NK-92 treated with Interleukin-12 subunit alpha and Interleukin-12 subunit beta, amount 100 ng/mL, for 24 hours (cell line): ENCODE measurements around the gene PEAK1.
"Not testable (repeated sequence)": the region's sequence is repeated elsewhere in the genome, so short reads cannot be mapped to it uniquely, and the experiment has no call there.

Source experiments
- DNase-seq: peaks from one replicate; lab custom pipeline; 2025; lab: John Stamatoyannopoulos, UW

The PEAK1 gene

GRCh38 chr15:77178411-77178810 is 241.5 kb downstream of the PEAK1 start:
- no peak for DNase-seq

- not testable (repeated sequence) for DNase-seq
Observed at GRCh38 chr15:77176148-77176547, 243.8 kb downstream of the PEAK1 start.

GRCh38 chr15:77173487-77173886 is 246.4 kb downstream of the PEAK1 start:
- DNase-seq = no peak

GRCh38 chr15:77171221-77171967 is 248.5 kb downstream of the PEAK1 start:
- DNase-seq = no peak

GRCh38 chr15:77168616-77169015 is 251.3 kb downstream of the PEAK1 start:
- no peak for DNase-seq

- DNase-seq = no peak
Observed at GRCh38 chr15:77168141-77168540, 251.8 kb downstream of the PEAK1 start.

GRCh38 chr15:77167406-77167805 is 252.5 kb downstream of the PEAK1 start:
- no peak for DNase-seq

- no peak for DNase-seq
Observed at GRCh38 chr15:77163781-77164384, 256.0 kb downstream of the PEAK1 start.

GRCh38 chr15:77162872-77163633 is 256.9 kb downstream of the PEAK1 start:
- no peak for DNase-seq

- no peak for DNase-seq
Observed at GRCh38 chr15:77160562-77161478, 259.1 kb downstream of the PEAK1 start.

- not testable (repeated sequence) for DNase-seq
Observed at GRCh38 chr15:77156000-77156399, 263.9 kb downstream of the PEAK1 start.

GRCh38 chr15:77148191-77148590 is 271.7 kb downstream of the PEAK1 start:
- DNase-seq = no peak

GRCh38 chr15:77145370-77145769 is 274.5 kb downstream of the PEAK1 start:
- no peak for DNase-seq

GRCh38 chr15:77144492-77145070 is 275.3 kb downstream of the PEAK1 start:
- no peak for DNase-seq

- DNase-seq = no peak
Observed at GRCh38 chr15:77144026-77144425, 275.9 kb downstream of the PEAK1 start.

GRCh38 chr15:77143616-77144015 is 276.3 kb downstream of the PEAK1 start:
- DNase-seq = no peak

GRCh38 chr15:77143191-77143590 is 276.7 kb downstream of the PEAK1 start:
- DNase-seq = no peak

- no peak for DNase-seq
Observed at GRCh38 chr15:77140220-77140619, 279.7 kb downstream of the PEAK1 start.

GRCh38 chr15:77139312-77139711 is 280.6 kb downstream of the PEAK1 start:
- no peak for DNase-seq

- DNase-seq = no peak
Observed at GRCh38 chr15:77138167-77138522, 281.8 kb downstream of the PEAK1 start.

- no peak for DNase-seq
Observed at GRCh38 chr15:77135181-77135580, 284.7 kb downstream of the PEAK1 start.
